Measurements from ENCODE around the gene KRTAP2-4.
"Not testable (repeated sequence)": the region's sequence is repeated elsewhere in the genome, so short reads cannot be mapped to it uniquely, and the experiment has no call there.

Gene KRTAP2-4

GRCh38 chr17:41071606-41072360, 6.1 kb upstream of the KRTAP2-4 start:
- no peak for DNase-seq

GRCh38 chr17:41069031-41069430, 3.4 kb upstream of the KRTAP2-4 start:
- no peak for DNase-seq

GRCh38 chr17:41067281-41067680, 1.6 kb upstream of the KRTAP2-4 start:
- no peak for DNase-seq

DNA sequence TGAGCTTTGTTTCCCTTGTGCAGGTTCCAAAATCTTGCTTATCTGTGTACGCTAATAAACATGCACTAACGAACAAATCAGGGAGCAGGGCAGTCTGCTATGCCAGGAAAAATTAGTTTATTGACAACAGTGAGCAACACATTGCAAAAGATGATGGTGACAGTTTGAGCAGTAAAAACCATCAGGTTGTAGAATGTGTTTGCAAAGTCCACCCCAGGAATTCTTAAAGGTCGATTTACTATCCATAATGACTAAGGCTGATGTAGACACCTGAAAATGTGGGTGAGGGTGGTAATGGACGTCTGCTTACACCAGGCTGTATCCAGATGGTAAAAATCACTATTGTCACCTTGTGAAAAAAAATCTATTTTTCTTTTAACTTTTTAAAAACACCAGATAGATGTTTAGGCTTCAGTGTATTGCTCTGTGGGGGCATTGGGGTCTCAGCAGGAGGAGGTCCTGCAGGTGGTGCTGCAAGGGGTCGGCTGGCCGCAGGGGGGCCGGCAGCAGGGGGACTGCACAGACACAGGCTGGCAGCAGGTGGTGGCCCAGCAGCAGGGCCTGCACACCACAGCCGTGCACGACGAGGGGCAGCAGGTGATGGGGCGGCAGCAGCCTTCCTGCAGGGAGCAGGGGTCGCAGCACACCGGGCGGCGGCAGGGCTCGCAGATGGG, 526 bp downstream of the KRTAP2-4 start:
- DNase-seq: not testable (repeated sequence)

DNA sequence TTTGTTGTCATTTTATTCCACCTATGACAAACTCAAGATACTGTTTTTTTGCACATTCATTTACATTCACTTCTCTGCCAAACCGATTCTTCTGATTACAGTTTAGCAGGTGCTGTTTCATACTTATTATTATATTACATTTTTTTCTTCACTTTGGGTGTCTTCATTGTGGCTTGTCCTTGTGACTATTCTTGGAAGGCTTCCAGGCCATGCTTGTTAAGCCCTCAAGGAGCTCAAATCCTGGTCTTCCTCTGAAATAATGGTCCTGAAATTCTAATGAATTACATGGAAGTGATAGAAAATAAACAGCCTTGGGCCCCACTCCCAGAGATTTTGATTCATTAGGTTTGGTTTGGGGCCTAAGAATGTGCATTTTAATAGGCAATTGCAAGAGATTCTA, 1.4 kb downstream of the KRTAP2-4 start:
- DNase-seq: no peak

DNA sequence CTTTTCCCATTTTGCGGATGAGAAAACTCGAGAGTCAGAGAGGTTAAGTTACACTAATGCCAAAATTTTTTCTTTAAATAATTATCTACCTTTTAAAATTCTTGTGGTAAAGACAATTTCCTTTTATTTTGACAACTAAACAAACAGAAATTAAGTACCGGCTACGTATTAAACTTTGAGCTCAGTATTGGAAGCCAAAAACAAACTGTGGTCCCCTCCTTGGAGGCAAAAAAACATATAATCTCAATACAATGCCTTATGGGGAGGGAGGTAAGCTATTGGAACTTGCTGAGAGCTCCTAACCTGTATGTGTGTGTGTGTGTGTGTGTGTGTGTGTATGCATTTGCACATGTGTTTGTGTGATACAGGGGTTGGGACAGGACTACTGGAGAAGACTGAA, 2.2 kb downstream of the KRTAP2-4 start:
- no peak for DNase-seq

- DNase-seq: no peak
Observed at GRCh38 chr17:41061964-41062363, 3.7 kb downstream of the KRTAP2-4 start.

DNA sequence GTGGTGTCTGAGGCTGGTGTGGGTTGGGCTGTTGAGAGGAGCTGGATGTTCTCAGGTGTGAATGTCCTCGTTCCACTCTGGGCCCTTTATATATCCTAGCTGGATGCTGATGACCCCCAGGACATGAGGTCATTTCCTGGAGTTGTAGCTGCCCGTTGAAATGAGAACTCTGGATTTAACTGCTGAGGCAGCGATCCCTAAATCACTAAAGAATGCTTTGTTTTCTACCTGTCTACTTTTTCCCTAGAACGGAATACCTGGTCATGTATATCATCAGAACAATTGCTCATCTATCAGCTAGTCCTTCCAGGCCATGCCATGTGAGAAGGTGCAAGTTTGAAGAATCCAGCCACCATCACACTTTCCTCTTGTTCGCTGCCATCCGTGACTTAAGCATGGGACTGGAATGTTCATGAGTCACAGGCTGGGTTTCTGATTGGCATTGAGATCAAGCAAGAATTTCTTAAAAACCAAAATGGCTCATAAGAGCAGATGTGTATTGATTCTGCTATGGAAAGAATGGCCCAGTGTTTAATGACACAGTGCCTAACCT, 5.6 kb downstream of the KRTAP2-4 start, which contains the start of gene KRTAP2-3:
Gene KRTAP2-3 (minus strand): TSS at position 63 of the 553 bp plus-strand sequence. CDS start 64 bp downstream, outside the sequence.
- no peak for DNase-seq

DNA sequence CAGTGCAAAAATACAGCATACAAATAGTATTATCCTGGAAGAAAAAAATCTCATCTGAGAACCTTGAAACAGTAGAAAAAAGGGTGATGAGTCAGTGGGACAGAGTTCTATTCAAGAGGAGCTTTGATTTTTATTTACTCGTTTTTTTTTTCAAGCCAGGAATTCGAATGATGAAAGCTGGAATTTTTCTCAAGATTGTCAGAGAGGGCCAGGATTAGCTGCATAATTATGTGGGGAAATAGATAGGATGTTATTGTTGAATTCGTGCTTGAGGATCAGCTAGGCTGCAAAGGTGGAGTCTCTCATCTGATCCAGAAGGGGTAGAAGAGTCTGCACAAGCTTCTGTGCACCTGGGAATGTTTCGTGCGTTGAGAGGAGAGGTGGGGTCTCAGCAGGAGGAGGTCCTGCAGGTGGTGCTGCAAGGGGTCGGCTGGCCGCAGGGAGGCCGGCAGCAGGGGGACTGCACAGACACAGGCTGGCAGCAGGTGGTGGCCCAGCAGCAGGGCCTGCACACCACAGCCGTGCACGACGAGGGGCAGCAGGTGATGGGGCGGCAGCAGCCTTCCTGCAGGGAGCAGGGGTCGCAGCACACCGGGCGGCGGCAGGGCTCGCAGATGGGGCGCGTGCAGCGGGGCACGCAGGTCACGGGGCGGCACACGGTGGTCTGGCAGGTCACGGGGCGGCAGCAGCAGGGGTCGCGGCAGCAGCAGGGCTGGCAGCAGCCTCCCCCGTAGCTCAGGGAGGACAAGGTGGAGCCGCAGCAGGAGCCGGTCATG, 6.2 kb downstream of the KRTAP2-4 start:
- not testable (repeated sequence) for DNase-seq

DNA sequence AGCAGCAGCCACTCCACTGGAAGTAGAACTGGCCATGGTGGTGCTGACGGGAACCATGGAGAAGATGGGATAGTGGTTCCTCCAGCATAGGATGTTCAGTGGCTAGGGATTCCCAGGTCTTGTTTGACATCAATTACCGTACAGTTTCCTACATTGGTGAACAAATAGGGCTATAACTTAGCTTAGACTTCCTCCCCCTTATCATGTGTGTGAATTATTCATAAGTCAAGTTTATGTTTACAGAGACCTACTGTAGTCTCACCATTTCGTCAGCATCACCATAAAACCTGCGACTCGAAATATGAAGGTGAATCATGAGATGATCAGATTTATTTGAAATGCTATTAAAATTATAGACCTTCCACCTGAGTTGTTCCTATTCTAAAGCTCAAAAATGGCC, 6.9 kb downstream of the KRTAP2-4 start:
- DNase-seq: no peak

GRCh38 chr17:41057547-41057946, 8.1 kb downstream of the KRTAP2-4 start:
- DNase-seq: no peak

- not testable (repeated sequence) for DNase-seq
Observed at GRCh38 chr17:41055130-41055529, 10.5 kb downstream of the KRTAP2-4 start, which contains the start of gene KRTAP2-2. Gene KRTAP2-2, minus strand, starts transcription at chr17:41055230. Its CDS starts 19 bp downstream, at chr17:41055211.

- not testable (repeated sequence) for DNase-seq
Observed at GRCh38 chr17:41054556-41054955, 11.1 kb downstream of the KRTAP2-4 start.

DNA sequence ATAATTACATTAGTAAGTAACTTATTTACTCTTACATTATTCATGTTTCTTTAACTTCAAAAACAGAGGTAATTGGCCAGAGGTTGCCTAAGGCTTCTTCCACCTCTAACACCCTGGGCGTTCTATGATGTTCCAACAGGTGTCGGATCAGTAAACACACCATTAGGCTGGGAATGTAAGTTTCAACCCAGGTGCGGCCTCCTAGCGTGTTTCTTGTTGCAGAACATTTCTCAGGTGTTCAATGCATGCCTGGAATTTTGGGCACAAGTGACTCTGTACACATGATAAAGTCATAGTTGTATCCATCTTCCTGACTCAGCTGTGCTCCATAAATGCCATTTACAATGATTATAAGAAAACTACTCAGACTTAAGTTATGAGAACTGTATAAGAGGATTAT, 11.7 kb downstream of the KRTAP2-4 start:
- no peak for DNase-seq

- no peak for DNase-seq
Observed at GRCh38 chr17:41052566-41052965, 13.1 kb downstream of the KRTAP2-4 start.

DNA sequence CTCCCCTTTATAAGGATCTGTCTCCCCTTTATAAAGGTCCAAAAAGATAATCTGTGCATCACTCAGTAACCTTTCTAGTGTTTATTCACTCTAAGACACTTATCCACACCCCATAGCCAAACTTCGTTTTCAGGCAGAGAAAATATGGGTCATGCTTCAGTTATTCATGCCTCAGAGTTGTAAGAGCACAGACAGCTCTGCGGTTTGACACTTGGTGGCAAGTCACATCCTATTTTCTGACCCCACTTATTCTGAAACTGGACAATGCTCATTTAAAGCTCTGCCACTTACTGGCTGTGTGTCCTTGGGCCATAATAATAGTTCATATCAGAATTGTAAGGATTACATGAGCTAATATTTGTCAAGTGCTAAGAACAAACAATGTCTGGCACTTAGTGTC, 16.6 kb downstream of the KRTAP2-4 start:
- no peak for DNase-seq

- no peak for DNase-seq
Observed at GRCh38 chr17:41048441-41048840, 17.2 kb downstream of the KRTAP2-4 start.

GRCh38 chr17:41046735-41047465, 18.8 kb downstream of the KRTAP2-4 start, which contains the start of gene KRTAP2-1:
Gene KRTAP2-1, minus strand, starts transcription at chr17:41047316. Its CDS starts 49 bp downstream, at chr17:41047267.
- DNase-seq: not testable (repeated sequence)

GRCh38 chr17:41042953-41043352, 22.7 kb downstream of the KRTAP2-4 start:
- no peak for DNase-seq

DNA sequence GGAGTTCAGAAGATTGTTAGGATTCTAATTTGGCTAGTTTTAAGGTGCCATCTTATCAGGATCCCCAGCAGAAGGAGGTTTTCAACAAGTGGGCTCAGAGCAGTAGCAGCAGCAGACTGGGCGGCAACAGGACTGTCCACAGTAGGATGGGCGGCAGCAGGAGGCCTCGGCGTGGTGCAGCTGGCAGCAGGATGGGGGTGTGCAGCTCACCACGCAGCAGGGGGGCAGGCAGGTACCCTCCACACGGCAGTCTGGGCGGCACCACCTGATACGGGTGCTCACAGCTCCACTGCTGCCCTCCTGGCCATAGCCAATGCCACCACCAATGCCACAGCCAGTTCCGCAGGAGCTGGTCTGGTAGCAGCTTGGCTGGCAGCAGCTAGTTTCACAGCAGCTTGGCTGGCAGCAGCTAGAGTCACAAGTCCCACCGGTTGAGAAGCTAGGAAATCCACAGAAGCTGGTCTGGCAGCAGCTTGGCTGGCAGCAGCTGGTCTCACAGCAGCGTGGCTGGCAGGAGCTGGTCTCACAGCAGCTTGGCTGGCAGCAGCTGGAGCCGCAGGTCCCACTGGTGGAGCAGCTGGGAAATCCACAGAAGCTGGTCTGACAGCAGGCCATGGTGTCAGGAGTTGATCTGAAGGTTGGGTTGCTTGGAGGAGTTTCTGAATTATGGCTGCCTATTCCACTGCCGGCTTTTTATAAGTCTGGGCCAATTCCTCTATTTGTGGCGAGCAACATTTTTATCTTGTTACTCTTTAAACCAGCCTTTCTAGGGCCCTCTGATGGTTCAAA, 24.7 kb downstream of the KRTAP2-4 start, which contains the start of gene KRTAP1-1:
Gene KRTAP1-1 (minus strand): TSS at position 668 of the 789 bp plus-strand sequence. CDS start 53 bp downstream, at position 615.
- not testable (repeated sequence) for DNase-seq

- DNase-seq: no peak
Observed at GRCh38 chr17:41037853-41038350, 27.8 kb downstream of the KRTAP2-4 start.
